HFFc6 (cell line): Measurements from ENCODE around the gene TRIM13. TPM values are rescaled to one million over a fixed set of nuclear protein-coding genes. Genes with fewer than 3 reads are reported as not detected.
A peak's percentile ranks its signal among the peaks of the same experiment; 100 is the strongest.

Source experiments
- DNase-seq: peaks from one replicate; pipeline ENCODE4 v3.0.0-alpha.2; 2018
- H3K27ac Mint-ChIP-seq: 2 replicates; pipeline ENCODE4 v1.8.0; 2020; ENCODE audit warnings: mild to moderate bottlenecking, mixed read lengths
- H3K27me3 Mint-ChIP-seq: 2 replicates; pipeline ENCODE4 v1.8.0; 2021; ENCODE audit warnings: mild to moderate bottlenecking, moderate library complexity, mixed read lengths; ENCODE audit not compliant: insufficient read depth
- H3K36me3 Mint-ChIP-seq: 2 replicates; pipeline ENCODE4 v1.8.0; 2021; ENCODE audit warnings: low read depth, mixed read lengths
- H3K4me1 Mint-ChIP-seq: 2 replicates; pipeline ENCODE4 v1.8.0; 2020; ENCODE audit warnings: low read depth, mixed read lengths
- H3K4me3 Mint-ChIP-seq: 2 replicates; pipeline ENCODE4 v1.8.0; 2020; ENCODE audit warnings: mild to moderate bottlenecking, moderate library complexity, mixed read lengths
- H3K9me3 Mint-ChIP-seq: 2 replicates; pipeline ENCODE4 v1.8.0; 2020; ENCODE audit warnings: mild to moderate bottlenecking, mixed read lengths
- CTCF ChIP-seq: fragments of 200-600 bp; sonication (generic); IDR thresholded peaks from 2 replicates; pipeline ENCODE4 v1.5.0; 2021; ENCODE audit warnings: antibody characterized with exemption, mild to moderate bottlenecking
- total RNA-seq, 6 experiments: library from RNA; stranded (reverse); fragmentation: NEBNext Ultra II Directional; extraction: Animal tissue kit (Norgen Biotek cat#: 25700); gene quantifications; 2 replicates in 1 of 6; 3 replicates in 5 of 6; pipeline ENCODE4 v1.2.3, GENCODE V29; 2021

The TRIM13 gene
- total RNA-seq, 6 experiments from 2014 or later, result 15.2 to 20.3 (median 18.7) TPM

GRCh38 chr13:49998714-49999624 is 2.1 kb downstream of the TRIM13 start:
- TF ChIP-seq CTCF, result no peak
- Mint-ChIP-seq H3K27ac (peak overlapping the region; percentile 93; the same call in 1 of the 2 replicates), H3K4me1 (peaks cover 40% of the 10 kb centered on the region), H3K36me3 (peaks cover 22% of the 10 kb centered on the region), H3K27me3 (no peaks in the 10 kb centered on the region; the same call in 1 of the 2 replicates), H3K9me3 (no peaks in the 10 kb centered on the region), H3K4me3 (peak overlapping the region; percentile 89)
- DNase-seq, result no peak

- no peak overlapping the region for H3K27ac Mint-ChIP-seq
These were observed 4.4 kb downstream of the TRIM13 start for GRCh38 chr13:50001287-50001686.

GRCh38 chr13:50006426-50007135 is 9.7 kb downstream of the TRIM13 start:
- Mint-ChIP-seq H3K4me1 (peaks cover 13% of the 10 kb centered on the region), H3K27me3 (peaks cover 1% of the 10 kb centered on the region; the same call in 1 of the 2 replicates), H3K4me3 (no peak overlapping the region), H3K9me3 (no peaks in the 10 kb centered on the region), H3K27ac (peak overlapping the region; percentile 10; the same call in 1 of the 2 replicates), H3K36me3 (peaks cover 35% of the 10 kb centered on the region)
- no peak for DNase-seq
- no peak for TF ChIP-seq CTCF

More at GRCh38 chr13:50001287-50001686, 4.4 kb downstream of the TRIM13 start:
- DNase-seq, result no peak
- H3K36me3 Mint-ChIP-seq, result peaks cover 26% of the 10 kb centered on the region
- no peak for TF ChIP-seq CTCF
- peaks cover 39% of the 10 kb centered on the region for H3K4me1 Mint-ChIP-seq
- peaks cover 1% of the 10 kb centered on the region for H3K27me3 Mint-ChIP-seq
- H3K4me3 Mint-ChIP-seq, result no peak overlapping the region
- no peaks in the 10 kb centered on the region for H3K9me3 Mint-ChIP-seq

GRCh38 chr13:50011461-50011860 is 14.6 kb downstream of the TRIM13 start:
- Mint-ChIP-seq H3K27ac (no peak overlapping the region), H3K4me3 (no peak overlapping the region), H3K27me3 (no peaks in the 10 kb centered on the region), H3K9me3 (no peaks in the 10 kb centered on the region), H3K36me3 (peaks cover 47% of the 10 kb centered on the region), H3K4me1 (peaks cover 18% of the 10 kb centered on the region)
- no peak for TF ChIP-seq CTCF
- DNase-seq, result no peak

GRCh38 chr13:50012396-50013169 is 15.7 kb downstream of the TRIM13 start:
- H3K27ac Mint-ChIP-seq, result no peak overlapping the region
- no peaks in the 10 kb centered on the region for H3K27me3 Mint-ChIP-seq
- no peak for DNase-seq
- no peaks in the 10 kb centered on the region for H3K9me3 Mint-ChIP-seq
- peaks cover 47% of the 10 kb centered on the region for H3K36me3 Mint-ChIP-seq
- no peak for TF ChIP-seq CTCF
- H3K4me1 Mint-ChIP-seq, result peaks cover 27% of the 10 kb centered on the region
- no peak overlapping the region for H3K4me3 Mint-ChIP-seq
